NOMO-1 treated with dmso at 0.1 percent for 144 hours (cell line): ENCODE measurements around the gene DDRGK1.
"Not testable (repeated sequence)": the region's sequence is repeated elsewhere in the genome, so short reads cannot be mapped to it uniquely, and the experiment has no call there.

Source experiments
- DNase-seq: peaks from one replicate; lab custom pipeline; 2025; ENCODE audit not compliant: unreplicated experiment; lab: John Stamatoyannopoulos, UW

DDRGK1 gene

DNA sequence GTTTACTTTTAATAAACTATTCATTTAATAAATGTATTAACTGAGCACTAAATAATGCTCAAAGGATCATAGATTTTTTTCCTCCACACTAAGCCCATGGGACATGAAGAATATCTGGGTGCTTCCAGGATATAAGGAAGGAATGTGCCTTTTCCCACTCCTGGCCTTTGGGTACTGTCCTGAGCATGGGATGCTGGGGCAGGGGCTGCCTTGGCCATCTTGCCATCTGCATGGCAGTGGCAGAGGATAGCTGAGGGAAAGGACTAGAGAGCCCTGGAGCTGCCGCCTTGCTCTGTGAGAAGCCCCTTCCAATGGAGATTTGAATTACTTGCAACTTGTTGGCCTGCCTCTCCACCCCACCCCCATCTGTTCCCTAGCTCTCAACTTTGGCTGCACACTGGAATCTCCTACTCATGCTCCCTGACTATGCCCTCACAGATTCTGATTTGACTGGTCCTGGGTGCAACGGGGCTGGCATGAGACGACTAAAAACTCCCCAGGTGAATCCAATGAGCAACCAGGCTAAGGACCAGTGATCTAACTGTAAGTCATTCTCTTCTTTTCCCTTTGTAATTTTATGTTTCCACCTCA is 15.6 kb downstream of the DDRGK1 start:
- DNase-seq = no peak

DNA sequence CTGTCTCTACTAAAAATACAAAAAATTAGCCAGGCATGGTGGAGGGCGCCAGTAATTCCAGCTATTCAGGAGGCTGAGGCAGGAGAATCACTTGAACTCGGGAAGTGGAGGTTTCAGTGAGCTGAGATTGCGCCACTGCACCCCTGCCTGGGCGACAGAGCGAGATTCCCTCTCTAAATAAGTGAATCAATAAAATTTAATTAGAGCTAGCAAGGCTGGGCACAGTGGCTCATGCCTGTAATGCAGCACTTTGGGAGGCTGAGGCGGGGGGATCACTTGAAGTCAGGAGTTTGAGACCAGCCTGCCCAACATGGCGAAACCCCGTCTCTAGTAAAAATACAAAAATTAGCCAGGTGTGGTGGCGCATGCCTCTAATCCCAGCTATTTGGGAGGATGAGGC is 16.6 kb downstream of the DDRGK1 start:
- DNase-seq = not testable (repeated sequence)

DNA sequence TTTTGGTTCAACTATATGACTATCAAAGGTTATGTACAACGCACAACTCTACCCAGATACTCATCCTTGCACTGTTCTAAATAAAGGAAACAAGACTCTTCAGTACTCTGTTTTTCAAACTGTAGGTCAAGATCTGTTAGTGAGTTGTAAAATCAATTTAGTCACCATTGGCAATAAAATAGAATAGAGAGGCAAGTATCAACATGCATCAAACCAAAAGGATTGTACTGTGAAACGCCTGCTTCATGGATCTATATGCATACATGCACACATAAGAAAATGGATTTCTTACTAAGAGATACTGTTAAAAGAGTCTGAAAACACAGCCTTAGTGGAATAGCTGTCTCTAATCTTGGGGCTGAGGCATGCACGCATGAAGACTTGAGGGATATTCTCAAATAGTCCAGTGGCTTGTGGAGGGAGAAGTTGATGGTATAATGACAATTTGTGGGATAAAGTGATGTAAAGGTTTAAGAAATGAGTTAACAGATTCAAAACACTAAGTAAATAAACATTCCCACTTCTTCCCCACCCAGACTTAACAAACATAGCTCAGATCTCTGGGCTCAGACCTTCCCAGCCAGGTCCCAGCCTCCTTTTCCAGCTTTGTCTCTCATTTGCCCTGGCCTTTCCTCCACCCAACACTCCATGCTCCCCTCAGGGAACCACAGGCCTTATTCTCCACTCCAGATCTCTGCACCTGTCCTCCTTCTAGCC is 20.4 kb downstream of the DDRGK1 start:
- no peak for DNase-seq

DNA sequence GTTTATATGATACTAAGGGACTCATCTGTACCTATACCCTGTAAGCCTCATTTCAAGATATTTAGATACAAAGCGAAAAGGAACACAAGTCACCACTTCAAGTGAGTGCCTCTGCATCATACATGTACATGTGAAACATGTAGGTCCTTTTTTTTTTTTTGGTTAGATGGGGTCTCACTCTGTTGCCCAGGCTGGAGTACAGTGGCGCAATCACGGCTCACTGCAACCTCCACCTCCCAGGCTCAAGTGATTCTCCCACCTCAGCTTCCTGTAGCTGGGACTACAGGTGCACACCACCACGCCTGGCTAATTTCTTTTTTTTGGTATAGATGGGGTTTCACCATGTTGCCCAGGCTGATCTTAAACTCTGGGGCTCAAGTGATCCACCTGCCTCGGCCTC is 22.1 kb downstream of the DDRGK1 start:
- DNase-seq = not testable (repeated sequence)

DNA sequence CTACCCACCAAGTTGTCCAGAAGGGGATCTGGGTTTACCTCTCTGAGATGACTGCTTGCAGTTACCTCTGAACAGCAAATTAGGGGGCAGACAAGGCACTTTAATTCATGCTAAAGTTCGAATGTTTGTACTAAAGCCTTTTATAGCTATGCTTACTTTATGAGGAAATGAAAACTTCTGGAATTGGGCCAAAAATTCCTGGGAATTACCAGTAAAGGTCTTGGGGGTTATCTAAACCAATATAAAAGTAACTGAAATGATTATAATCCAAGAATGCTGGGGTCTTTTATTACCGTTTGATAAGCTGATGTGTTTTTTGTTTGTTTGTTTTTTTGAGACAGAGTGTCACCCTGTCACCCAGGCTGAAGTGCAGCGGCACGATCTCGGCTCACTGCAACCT is 23.2 kb downstream of the DDRGK1 start:
- no peak for DNase-seq

DNA sequence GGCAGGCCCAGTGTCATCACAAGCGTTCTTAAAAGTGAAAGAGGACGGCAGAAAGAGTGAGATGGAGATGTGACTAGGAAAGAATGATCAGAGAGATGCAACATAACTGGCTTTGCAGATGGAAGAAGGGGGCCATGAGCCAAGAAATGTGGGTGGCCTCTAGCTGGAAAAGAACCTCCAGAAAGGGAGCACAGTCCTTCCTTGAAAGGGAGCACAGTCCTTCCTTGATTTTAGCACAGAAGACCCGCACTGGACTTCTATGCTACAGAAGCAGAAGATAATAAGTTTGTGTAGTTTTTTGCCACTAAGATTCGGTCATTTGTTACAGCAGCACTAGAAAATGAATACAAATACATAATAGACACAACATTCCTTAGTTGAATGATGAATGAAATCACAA is 24.2 kb downstream of the DDRGK1 start:
- no peak for DNase-seq

DNA sequence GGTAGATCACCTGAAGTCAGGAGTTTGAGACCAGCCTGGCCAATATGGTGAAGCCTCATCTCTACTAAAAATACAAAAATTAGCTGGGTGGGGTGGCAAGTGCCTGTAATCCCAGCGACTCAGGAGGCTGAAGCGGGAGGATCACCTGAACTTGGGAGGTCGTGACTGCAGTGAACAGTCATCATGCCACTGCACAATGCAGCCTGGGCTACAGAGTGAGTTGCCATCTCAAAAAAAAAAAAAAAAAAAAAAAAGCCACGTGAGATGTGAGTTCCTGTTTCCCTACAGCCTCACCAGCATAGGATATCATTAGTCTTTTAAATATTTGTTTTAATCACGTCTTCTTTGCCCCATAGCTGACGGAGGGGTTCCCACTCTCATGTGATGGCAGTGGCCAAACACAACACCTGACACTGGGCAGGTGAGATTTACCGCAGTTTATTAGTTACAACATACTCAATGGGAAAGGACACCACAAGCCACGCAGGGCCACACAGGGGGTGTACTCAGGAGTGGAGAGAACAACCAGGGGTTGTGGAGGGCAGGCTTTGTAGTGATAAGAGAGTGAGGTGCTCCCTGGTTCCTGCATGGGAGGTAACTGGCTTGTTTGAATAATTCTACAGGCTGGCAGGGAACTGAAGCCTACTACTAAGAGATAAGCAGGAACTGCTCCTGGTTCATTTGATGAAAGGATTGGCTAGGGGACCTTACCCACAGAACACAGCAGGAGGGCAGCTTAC is 26.6 kb downstream of the DDRGK1 start:
- no peak for DNase-seq

DNA sequence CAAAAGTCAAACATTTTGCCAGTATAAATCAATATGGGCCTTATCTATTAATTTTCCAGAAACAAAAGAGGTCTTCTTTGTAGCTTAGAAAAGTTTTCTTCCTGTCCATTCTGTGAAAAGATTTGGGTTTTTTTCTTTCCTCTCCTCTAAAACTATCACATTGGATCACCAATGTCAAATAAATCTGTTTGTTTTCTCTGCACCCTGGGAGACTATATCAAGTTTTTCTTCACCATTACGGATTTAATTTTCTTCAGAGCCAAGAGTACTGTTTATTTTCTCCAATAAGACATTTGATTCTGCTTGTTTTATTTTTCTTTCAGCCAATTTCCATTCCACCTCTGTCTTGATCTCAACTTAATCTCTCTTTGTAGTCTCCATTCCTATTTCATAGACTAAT is 29.2 kb downstream of the DDRGK1 start:
- no peak for DNase-seq

DNA sequence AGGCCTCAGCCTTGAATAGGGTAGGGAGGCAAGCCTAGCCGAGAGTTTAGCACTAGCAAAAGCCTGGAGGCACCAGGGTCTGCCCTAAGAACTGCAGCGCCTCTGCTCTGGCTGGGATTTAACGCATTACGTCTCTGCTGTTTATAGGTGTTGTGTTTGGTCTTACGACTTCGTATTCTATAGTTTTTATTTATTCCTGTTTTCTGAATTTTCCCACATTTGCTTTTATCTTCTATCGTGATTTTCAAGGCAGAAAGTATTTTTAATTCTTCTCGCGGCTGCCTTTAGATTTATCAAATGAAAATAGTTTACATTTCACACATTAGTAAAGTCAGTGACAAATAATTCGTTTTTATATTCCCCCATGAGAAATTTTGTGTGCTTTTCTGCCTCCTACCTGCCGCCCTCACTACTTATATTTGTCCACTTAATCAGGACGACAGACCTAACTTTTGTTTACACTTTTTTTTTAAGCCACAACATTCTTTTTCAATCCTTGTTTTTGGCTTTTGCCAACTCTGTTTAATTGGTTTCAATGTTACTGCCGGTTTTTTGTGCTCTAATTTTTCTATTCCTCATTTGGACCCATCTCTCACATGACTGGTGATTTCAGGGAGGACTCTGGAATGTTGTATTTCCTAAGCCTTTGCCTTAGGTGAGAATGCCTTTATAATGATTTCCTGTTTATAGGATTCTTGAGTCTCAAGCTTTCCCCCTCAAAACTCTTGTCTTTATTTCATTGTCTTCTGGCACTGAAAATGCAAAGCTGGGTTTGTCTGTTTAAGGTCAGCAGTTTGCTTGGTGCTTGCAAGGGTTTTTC is 29.8 kb downstream of the DDRGK1 start:
- no peak for DNase-seq

DNA sequence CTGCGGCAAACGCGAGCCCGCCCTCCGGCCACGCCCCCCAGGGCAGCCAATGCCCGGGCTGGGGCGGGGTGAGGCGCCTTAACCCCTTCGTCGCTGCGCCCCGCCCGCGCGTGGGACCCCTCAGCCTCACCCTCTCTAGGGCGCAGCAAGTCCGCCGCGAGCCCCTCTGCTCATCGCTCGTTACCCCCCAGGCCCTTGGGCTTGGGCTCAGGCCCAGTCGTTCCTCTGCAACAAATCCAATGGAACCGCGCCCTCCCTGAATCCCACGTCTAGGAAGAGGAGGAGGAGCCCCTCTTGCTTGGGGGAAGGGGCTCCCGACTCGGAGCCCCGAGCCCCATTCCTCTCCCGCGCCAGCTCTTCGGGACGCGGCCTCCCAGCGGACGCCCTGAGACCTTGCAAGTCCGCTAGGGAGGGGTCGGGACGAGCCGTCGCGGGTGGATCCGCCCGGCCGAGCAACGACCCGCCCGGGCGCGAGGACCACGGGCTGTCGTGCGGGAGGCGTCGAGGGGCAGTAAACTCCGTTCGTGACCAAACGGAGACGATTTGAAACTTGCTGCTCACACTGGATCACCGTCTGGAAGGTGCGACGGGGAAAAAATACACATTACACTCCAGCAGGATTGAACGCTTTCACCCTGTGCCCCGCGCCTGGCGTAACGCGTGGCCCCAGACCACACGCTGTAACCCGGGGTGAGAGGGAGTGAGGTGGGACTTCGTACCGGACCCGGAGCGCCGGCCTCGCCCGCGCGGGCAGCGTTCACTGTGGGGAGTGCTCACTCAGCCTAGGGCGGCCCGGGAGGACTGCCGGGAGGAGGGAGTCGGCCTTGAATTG is 30.7 kb downstream of the DDRGK1 start:
- DNase-seq = peak; percentile 67

DNA sequence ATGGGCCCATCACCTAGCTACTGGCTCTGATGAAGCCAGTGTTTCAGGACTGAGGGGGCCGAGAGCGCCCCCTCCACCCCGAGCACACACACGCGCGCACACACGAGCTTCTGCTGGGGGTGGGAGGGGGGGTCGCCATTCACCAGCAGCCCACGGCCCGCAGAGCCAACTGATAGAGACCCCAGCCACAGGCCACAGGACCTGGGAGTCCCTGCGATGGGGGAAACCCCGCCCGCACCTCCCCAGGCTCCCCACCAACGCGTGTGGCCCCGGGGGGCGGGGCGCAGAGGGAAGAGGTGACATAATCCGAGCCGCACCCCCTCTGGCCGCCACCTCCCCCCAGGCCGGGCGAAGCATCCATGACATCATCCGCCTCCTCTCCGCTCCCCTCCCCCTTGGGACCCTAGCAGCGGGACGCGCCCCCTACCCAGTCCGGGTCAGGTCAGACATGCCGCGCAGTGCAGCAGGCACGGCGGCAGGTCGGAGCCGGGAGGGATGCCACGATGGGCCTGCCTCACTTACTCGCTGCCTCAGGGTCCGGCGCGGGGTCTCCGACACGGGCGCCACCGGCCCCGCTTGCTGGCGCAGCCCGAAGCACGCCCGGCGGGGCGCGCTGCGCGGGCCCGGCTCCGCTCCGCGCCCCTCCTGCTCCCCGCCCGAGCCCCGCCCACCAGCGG is 31.4 kb downstream of the DDRGK1 start, which contains the start of gene LZTS3:
LZTS3 (minus strand) TSS at position 617 of the 677 bp plus-strand sequence. CDS start 6,386 bp downstream, outside the sequence.
- DNase-seq = no peak

DNA sequence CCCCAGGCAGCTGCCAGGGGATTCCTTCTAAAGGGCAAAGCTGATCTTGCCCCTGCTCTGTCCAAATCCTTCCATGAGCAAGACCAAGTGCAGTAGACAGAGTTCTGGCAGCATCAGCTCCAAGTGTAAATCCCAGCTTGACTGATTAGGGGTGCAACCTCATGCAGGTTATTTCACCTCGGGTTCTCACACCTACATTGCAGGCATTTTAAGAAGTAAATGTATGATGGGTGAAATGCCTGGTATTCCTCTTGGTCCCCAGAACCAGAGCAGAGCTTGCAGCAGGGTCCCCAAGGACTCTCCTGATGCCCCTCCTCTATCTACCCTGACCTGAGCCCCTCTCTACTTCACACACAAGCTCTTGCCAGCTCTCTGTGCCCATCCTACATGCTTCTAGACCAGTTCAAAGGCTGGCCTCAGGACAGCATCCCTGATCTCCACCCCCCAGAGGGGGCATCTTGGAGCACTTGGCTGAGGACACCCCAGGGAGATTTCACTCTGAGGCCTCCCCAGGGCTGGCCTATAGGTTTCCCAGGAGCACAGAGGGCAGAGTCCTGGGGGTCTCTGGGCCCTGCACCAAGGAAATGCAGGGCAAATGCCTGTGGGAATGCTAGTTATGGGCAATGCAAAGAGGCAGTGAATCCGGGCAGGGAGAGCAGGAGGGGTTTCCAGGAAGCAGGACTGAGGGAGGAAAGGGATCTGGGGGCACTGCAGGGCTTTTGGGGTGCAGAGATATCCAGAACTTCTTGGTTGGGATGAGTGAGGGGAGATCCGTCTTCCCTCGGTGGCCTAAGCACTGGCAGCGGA is 32.2 kb downstream of the DDRGK1 start:
- no peak for DNase-seq

DNA sequence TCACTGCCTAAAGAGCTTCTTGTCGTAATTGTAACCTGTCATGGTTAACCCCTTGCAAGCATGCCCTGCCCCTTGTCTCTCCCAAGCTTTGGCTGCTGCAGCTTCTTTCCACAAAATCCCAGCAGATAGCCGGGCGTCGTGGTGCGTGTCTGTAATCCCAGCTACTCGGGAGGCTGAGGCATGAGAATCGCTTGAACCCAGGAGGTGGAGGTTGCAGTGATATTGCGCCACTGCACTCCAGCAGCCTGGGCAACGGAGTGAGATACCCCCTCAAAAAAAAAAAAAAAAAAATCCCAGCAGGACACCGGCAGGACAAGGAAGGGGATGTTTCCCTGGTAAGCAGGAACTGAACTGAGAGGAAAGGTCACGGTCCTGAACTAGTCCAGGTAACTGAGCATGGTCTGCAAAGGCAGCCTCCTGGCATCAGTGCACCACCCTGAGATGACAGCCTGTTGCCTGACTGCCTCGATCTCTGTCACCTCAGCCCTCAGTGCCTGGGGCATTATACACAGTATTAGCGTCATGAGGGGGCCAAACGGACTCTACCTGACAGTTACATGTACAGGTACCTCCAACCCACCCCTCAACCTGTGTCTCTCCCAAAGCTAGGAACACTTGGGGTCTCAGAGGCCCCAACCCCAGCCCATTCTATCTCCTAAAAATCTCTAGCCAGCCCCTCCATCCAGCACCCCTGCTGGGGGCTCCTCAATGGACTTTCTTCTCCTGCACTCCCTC is 32.9 kb downstream of the DDRGK1 start:
- DNase-seq = no peak

DNA sequence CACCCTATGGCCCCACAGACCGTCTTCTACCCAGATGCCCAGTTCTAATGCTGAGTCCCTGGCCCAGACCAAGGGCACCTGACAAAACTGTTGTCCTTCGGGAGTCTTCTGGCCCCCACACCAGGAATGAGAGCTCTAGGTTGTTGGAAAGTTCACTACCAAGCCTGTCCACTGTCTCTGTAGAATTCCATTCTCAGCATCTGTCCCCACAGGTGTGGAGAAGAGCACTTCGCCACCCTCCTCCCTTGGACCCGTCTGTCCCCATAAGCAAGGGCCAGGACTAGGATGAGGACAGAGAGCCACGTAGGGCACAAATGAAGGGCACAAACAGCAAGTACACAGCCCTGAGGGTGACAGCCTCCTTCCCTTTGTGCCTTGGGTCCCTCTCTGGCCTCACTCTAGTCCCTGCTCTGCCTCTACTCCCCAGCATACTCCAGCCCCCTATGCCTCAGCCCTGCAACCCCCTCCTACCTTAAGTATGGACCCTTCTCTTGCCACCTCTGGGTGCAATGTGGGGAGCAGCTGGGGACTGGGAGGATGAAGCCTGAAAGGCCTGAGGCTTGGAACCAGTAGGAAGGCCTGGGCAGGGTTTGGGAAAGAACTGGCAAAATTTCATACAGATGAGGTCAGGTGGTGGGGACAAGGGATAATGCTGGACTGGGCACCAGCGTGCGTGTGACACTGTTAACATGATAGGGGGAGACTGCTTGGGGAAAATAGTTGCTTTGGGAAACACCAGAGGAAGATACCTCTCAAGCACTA is 35.5 kb downstream of the DDRGK1 start:
- DNase-seq = no peak

DNA sequence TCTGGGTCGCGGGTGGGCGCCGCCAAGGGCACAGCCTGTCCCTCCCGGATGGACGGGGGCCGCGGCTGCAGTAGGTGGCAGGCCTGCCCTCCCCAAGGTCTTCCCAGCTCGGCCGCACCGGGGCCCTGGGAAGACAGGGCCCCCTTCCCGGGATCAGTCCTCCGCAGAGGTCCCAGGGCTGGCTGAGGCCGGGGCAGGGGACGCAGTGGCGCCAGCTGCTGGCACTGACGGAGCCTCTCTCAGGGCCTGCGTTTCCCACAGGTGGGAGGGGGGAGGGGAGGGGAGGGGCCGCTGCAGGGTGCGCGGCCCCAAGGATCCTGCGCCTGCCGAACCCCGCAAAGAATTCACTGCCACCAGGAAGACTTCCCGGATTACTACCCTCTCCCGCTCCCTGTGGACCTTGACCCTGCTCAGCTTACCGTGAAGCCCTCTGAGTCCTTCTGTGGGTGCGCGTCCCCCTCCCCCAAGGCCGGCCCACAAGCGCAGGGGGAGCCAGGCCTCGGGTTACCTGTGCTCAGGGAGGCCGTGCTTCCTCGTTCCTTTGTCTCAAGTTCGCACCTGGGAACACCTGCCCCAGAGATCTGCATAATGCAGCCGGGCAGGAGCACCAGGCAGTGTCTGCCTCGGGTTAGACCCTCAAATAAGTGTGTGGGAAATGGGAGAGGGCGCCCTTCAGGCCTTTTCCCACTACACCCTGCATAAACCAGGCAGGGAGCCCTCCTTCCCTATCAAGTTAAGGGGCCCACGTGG is 36.2 kb downstream of the DDRGK1 start:
- no peak for DNase-seq

DNA sequence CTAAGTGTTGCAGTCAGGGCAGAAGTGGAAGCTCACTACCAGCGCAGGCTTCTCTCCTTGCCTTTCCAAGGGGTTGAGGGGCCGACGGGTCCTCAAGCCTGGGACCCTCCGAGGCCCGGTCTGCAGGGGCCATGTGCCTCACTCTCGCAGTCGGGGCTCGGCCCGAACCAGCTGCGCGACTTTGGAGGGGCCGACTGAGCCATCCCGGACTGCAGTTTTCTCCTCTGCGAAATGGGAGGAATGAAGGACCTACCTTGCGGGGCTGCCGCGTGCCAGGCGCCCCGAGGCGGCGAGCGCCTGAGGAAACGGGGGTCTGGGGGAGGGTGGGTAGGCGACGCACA is 36.8 kb downstream of the DDRGK1 start:
- DNase-seq = no peak

DNA sequence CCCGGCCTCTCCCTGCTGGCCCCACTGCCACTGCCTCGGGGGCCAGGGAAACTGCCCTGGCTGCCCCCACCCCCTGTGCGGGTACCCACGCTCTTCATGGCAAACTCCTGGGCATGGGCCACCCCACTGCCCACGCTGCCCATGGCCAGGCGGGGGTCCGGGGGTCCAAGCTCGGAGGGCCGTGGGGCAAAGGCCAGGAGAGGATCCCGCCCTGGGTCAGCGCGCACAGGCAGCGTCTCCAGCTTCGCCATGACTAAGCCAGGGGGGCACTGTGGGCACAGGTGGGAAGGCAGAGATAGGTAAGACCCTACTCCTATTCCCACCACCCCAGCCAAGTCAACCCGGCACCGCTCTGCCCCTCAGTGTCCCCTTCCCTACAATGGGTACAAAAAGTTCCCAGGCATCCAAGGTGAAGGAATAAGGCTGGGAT is 37.6 kb downstream of the DDRGK1 start:
- no peak for DNase-seq
